HCT116 (cell line): ENCODE data around the gene MYO10. TPM values are rescaled to one million over a fixed set of nuclear protein-coding genes. Genes with fewer than 3 reads are reported as not detected.

ENCODE experiments used
- ATAC-seq: fragments of 200-7000 bp; cut with Tn5 transposase; 2 replicates; pipeline ENCODE4 v1.9.1; 2020; ENCODE audit warnings: mild to moderate bottlenecking, moderate library complexity
- BruUV-seq: library from RNA; stranded (reverse); fragments of 400-500 nt; replicated peaks from 2 replicates; lab custom pipeline; 2021; lab: Mats Ljungman, UMichigan
- CTCF ChIA-PET: fragments of 300-600 bp; sonication (Branson Sonifier 250); formaldehyde crosslinking; loops from one replicate; lab custom pipeline; 2021; ENCODE audit warnings: antibody characterized with exemption; lab: Charles Lee
- POLR2A ChIA-PET: fragments of 300-600, 350-600 bp; sonication (Branson Sonifier 250); formaldehyde crosslinking; loops from one replicate; lab custom pipeline; 2021; ENCODE audit warnings: antibody characterized with exemption; lab: Charles Lee
- RAD21 ChIA-PET, 2 experiments: fragments of 300-600 bp; sonication (Branson Sonifier 250); formaldehyde crosslinking; loops; one replicate each; lab custom pipeline; 2023; ENCODE audit warnings: low total read pairs in 2 of 2; ENCODE audit not compliant: uncharacterized antibody in 2 of 2, unreplicated experiment in 2 of 2, low non-redundant PET in 1 of 2; lab: Charles Lee
- DNase-seq: peaks from one replicate; pipeline ENCODE4 v3.0.0-alpha.2; 2010; ENCODE audit warnings: low read depth, low spot score
- H2AFZ ChIP-seq: fragments of 200-600 bp; shearing (Covaris generic), sonication (generic); 2 replicates; pipeline ENCODE4 v1.6.1; 2017; ENCODE audit warnings: low read depth, mixed run types, mixed read lengths, antibody characterized with exemption, low read length; ENCODE audit not compliant: poor library complexity, severe bottlenecking
- H3K27ac ChIP-seq: 2 replicates; pipeline ENCODE4 v1.5.1; 2012; ENCODE audit warnings: low read depth, low read length
- H3K27me3 ChIP-seq: fragments of 200-600 bp; sonication (generic); 2 replicates; pipeline ENCODE4 v1.6.1; 2016; ENCODE audit warnings: mixed run types, low read length, mixed read lengths; ENCODE audit not compliant: insufficient read depth
- H3K36me3 ChIP-seq, 2 experiments: fragments of 200-500 bp in 1 of 2; fragments of 200-600 bp in 1 of 2; sonication (Bioruptor generic) in 1 of 2; sonication (generic) in 1 of 2; 2 replicates each; pipeline versions ENCODE4 v1.5.1 to v1.6.1; 2014 to 2016; ENCODE audit warnings: low read length in 2 of 2, inconsistent platforms in 1 of 2, mixed read lengths in 1 of 2, mixed run types in 1 of 2; ENCODE audit not compliant: insufficient read depth in 2 of 2, control insufficient read depth in 1 of 2
- H3K4me1 ChIP-seq, 2 experiments: fragments of 200-600 bp in 1 of 2; sonication (generic) in 1 of 2; 2 replicates each; pipeline versions ENCODE4 v1.5.1 to v1.6.1; 2012 to 2017; ENCODE audit warnings: low read length in 2 of 2, inconsistent platforms in 1 of 2, mild to moderate bottlenecking in 1 of 2, mixed read lengths in 1 of 2, mixed run types in 1 of 2, moderate library complexity in 1 of 2; ENCODE audit not compliant: insufficient read depth in 2 of 2, control insufficient read depth in 1 of 2
- H3K4me2 ChIP-seq: fragments of 200-600 bp; sonication (generic); 2 replicates; pipeline ENCODE4 v1.6.1; 2017; ENCODE audit warnings: mixed run types, low read length, mixed read lengths
- H3K4me3 ChIP-seq, 2 experiments: fragments of 200-600 bp in 1 of 2; sonication (generic) in 1 of 2; replicated peaks in 1 of 2; 2 replicates each; pipeline ENCODE4 v1.5.1; 2011 to 2016; ENCODE audit warnings: low read length in 2 of 2, control low read depth in 1 of 2, low read depth in 1 of 2, mild to moderate bottlenecking in 1 of 2, mixed read lengths in 1 of 2, mixed run types in 1 of 2
- H3K79me2 ChIP-seq: fragments of 200-600 bp; sonication (generic); 2 replicates; pipeline ENCODE4 v1.6.1; 2017; ENCODE audit warnings: mild to moderate bottlenecking, mixed run types, low read length, moderate library complexity, mixed read lengths; ENCODE audit not compliant: insufficient read depth
- H3K9ac ChIP-seq: fragments of 200-600 bp; sonication (generic); 2 replicates; pipeline ENCODE4 v1.6.1; 2016; ENCODE audit warnings: low read length, mixed read lengths
- H3K9me2 ChIP-seq: fragments of 200-600 bp; sonication (generic), shearing (Covaris generic); 2 replicates; pipeline ENCODE4 v1.6.1; 2017; ENCODE audit warnings: mixed run types, mild to moderate bottlenecking, moderate library complexity; ENCODE audit not compliant: insufficient read depth
- H3K9me3 ChIP-seq, 2 experiments: fragments of 200-500 bp in 1 of 2; fragments of 200-600 bp in 1 of 2; sonication (Bioruptor generic) in 1 of 2; sonication (generic) in 1 of 2; 2 replicates each; pipeline ENCODE4 v1.6.1; 2014 to 2017; ENCODE audit warnings: low read length in 2 of 2, mixed read lengths in 2 of 2, inconsistent platforms in 1 of 2, low read depth in 1 of 2, mild to moderate bottlenecking in 1 of 2, mixed run types in 1 of 2, moderate library complexity in 1 of 2; ENCODE audit not compliant: control insufficient read depth in 1 of 2, insufficient read depth in 1 of 2
- H4K20me1 ChIP-seq: fragments of 200-600 bp; sonication (generic), shearing (Covaris generic); 2 replicates; pipeline ENCODE4 v1.6.1; 2017; ENCODE audit warnings: mixed run types, mild to moderate bottlenecking, moderate library complexity; ENCODE audit not compliant: insufficient read depth
- CEBPB ChIP-seq: IDR thresholded peaks from 2 replicates; pipeline ENCODE4 v1.6.1; 2012; ENCODE audit warnings: low read depth
- CTCF ChIP-seq, 3 experiments: fragments of 200-600 bp in 1 of 3; sonication (generic) in 1 of 3; IDR thresholded peaks in 2 of 3; conservative IDR thresholded peaks in 1 of 3; 2 replicates each; pipeline ENCODE4 v1.5.1; 2012 to 2017; ENCODE audit warnings: low read depth in 2 of 3, low read length in 2 of 3, antibody characterized with exemption in 1 of 3, borderline replicate concordance in 1 of 3, control low read depth in 1 of 3, mild to moderate bottlenecking in 1 of 3, mixed read lengths in 1 of 3, mixed run types in 1 of 3, moderate library complexity in 1 of 3; ENCODE audit not compliant: insufficient read depth in 1 of 3
- EGR1 ChIP-seq: IDR thresholded peaks from 2 replicates; pipeline ENCODE4 v1.6.1; 2012; ENCODE audit warnings: low read depth
- ELF1 ChIP-seq: IDR thresholded peaks from 2 replicates; pipeline ENCODE4 v1.6.1; 2012; ENCODE audit warnings: low read depth, borderline replicate concordance
- EZH2 ChIP-seq: fragments of 200-600 bp; sonication (generic); IDR thresholded peaks from 2 replicates; pipeline ENCODE4 v1.6.1; 2017; ENCODE audit warnings: antibody characterized with exemption, mixed run types
- EZH2phosphoT487 ChIP-seq: fragments of 200-600 bp; IDR thresholded peaks from 2 replicates; pipeline ENCODE4 v1.6.1; 2018; ENCODE audit warnings: antibody characterized with exemption, borderline replicate concordance
- JUND ChIP-seq: IDR thresholded peaks from 2 replicates; pipeline ENCODE4 v1.6.1; 2012
- MAX ChIP-seq: IDR thresholded peaks from 2 replicates; pipeline ENCODE4 v1.6.1; 2012
- POLR2A ChIP-seq: IDR thresholded peaks from 2 replicates; pipeline ENCODE4 v1.7.0; 2011; ENCODE audit warnings: borderline replicate concordance; ENCODE audit not compliant: insufficient read depth, insufficient read length; ENCODE audit errors: extremely low read depth
- POLR2AphosphoS5 ChIP-seq: IDR thresholded peaks from 2 replicates; pipeline ENCODE4 v1.6.1; 2011; ENCODE audit warnings: mild to moderate bottlenecking, low read depth, low read length, moderate library complexity
- RAD21 ChIP-seq: IDR thresholded peaks from 2 replicates; pipeline ENCODE4 v1.6.1; 2012; ENCODE audit warnings: low read depth, mild to moderate bottlenecking
- REST ChIP-seq: IDR thresholded peaks from 2 replicates; pipeline ENCODE4 v1.6.1; 2012; ENCODE audit warnings: low read depth
- SIN3A ChIP-seq: IDR thresholded peaks from 2 replicates; pipeline ENCODE4 v1.6.1; 2012; ENCODE audit warnings: low read depth
- SP1 ChIP-seq: IDR thresholded peaks from 2 replicates; pipeline ENCODE4 v1.6.1; 2012; ENCODE audit warnings: low read depth
- SRF ChIP-seq: IDR thresholded peaks from 2 replicates; pipeline ENCODE4 v1.6.1; 2012; ENCODE audit warnings: low read depth
- YY1 ChIP-seq: IDR thresholded peaks from 2 replicates; pipeline ENCODE4 v1.6.1; 2011; ENCODE audit warnings: low read length, low read depth, moderate library complexity, mild to moderate bottlenecking; ENCODE audit not compliant: insufficient replicate concordance; ENCODE audit errors: extremely low read depth
- ZBTB33 ChIP-seq: IDR thresholded peaks from 2 replicates; pipeline ENCODE4 v1.6.1; 2011; ENCODE audit warnings: mild to moderate bottlenecking, low read length, moderate library complexity; ENCODE audit not compliant: insufficient replicate concordance; ENCODE audit errors: extremely low read depth
- ZFX ChIP-seq: fragments of 450-650 bp; IDR thresholded peaks from 2 replicates; pipeline ENCODE4 v1.6.1; 2017
- ZNF274 ChIP-seq: fragments of 200-500 bp; sonication (Bioruptor generic); IDR thresholded peaks from 2 replicates; pipeline ENCODE4 v1.6.1; 2014; ENCODE audit warnings: mild to moderate bottlenecking, low read depth, low read length, inconsistent platforms
- intact Hi-C: fragments of 100-400 bp; cut with micrococcal nuclease; formaldehyde crosslinking; loops from 2 replicates; pipeline ENCODE4 v1.10.0; 2022
- total RNA-seq: library from RNA; stranded (reverse); gene quantifications from one replicate; pipeline ENCODE4 v1.2.1, GENCODE V29; 2021; ENCODE audit not compliant: unreplicated experiment

Gene MYO10
- total RNA-seq, 1 experiment from 2014 or later = 34.9 TPM

GRCh38 chr5:16963821-16964220 is 27.7 kb upstream of the MYO10 start:
- no peak for DNase-seq
- no peak for ATAC-seq
- H3K4me1 ChIP-seq = peaks cover 11 to 13% of the 10 kb centered on the region in 2 experiments
- no peaks in the 10 kb centered on the region for H3K9me3 ChIP-seq
- no peaks in the 10 kb centered on the region for H3K36me3 ChIP-seq
- no peak overlapping the region for H2AFZ ChIP-seq
- H3K4me3 ChIP-seq = no peak overlapping the region
- ChIA-PET CTCF (no interaction called here), RAD21 (no interaction called here), POLR2A (no interaction called here)
- H3K27me3 ChIP-seq = no peaks in the 10 kb centered on the region
- no peaks in the 10 kb centered on the region for H3K79me2 ChIP-seq
- no peak for TF ChIP-seq ZBTB33
- no peak for TF ChIP-seq EZH2phosphoT487
- TF ChIP-seq SP1 = no peak
- TF ChIP-seq ELF1 = no peak
- no peak for TF ChIP-seq ZNF274
- TF ChIP-seq CTCF (IDR thresholded peaks at IDR 0.05 in 2 of 3, conservative IDR thresholded peaks at IDR 0.05 in 1 of 3; ENCODE audit: borderline replicate concordance in 1 of 3, insufficient read depth in 1 of 3, low read depth in 2 of 3, low read length in 2 of 3) = no peak
- no peak for TF ChIP-seq REST
- TF ChIP-seq SRF = no peak
- no peak for TF ChIP-seq EZH2
- TF ChIP-seq POLR2AphosphoS5 = no peak
- no peak for TF ChIP-seq RAD21
- no peak for TF ChIP-seq CEBPB
- no peak for TF ChIP-seq JUND
- no peak for TF ChIP-seq EGR1
- TF ChIP-seq MAX = no peak
- TF ChIP-seq ZFX = no peak
- no peak for TF ChIP-seq SIN3A
- no peak for TF ChIP-seq YY1
- TF ChIP-seq POLR2A = no peak
- H3K9ac ChIP-seq = no peak overlapping the region
- H3K9me2 ChIP-seq = no peaks in the 10 kb centered on the region
- no peak overlapping the region for H3K27ac ChIP-seq
- no TSS peak for BruUV-seq
- H4K20me1 ChIP-seq = no peaks in the 10 kb centered on the region
- intact Hi-C loops = no loop called here
- H3K4me2 ChIP-seq = no peak overlapping the region
